Heart right ventricle (tissue), 16 donors: ENCODE results near the gene PURB. TPM values are rescaled to one million over a fixed set of nuclear protein-coding genes. Genes with fewer than 3 reads are reported as not detected.
A peak's percentile ranks its signal among the peaks of the same experiment; 100 is the strongest.

Experiments used
- ATAC-seq, 8 donors: fragments of 200-7000 bp; cut with Tn5 transposase; one replicate each; pipeline ENCODE4 v1.9.1; 2020; ENCODE audit warnings: mild to moderate bottlenecking in 8 of 8, moderate library complexity in 8 of 8, moderate number of reproducible peaks in 1 of 8
- DNase-seq, 2 donors: peaks; one replicate each; pipeline ENCODE4 v3.0.0-alpha.2; 2020
- H3K27ac ChIP-seq, 10 donors: fragments of 200-600 bp; sonication (generic) in 2 of 10; one replicate each; pipeline versions ENCODE4 v1.5.0 to v1.8.0; 2020 to 2022; ENCODE audit warnings: mild to moderate bottlenecking in 3 of 10
- H3K27me3 ChIP-seq, 7 donors: fragments of 200-600 bp; one replicate each; pipeline ENCODE4 v1.8.0; 2021 to 2022; ENCODE audit warnings: mild to moderate bottlenecking in 2 of 7
- H3K36me3 ChIP-seq, 9 donors: fragments of 200-600 bp; sonication (generic) in 1 of 9; one replicate each; pipeline versions ENCODE4 v1.5.0 to v1.8.0; 2020 to 2022; ENCODE audit warnings: mild to moderate bottlenecking in 2 of 9
- H3K4me1 ChIP-seq, 9 donors: fragments of 200-600 bp; sonication (generic) in 1 of 9; one replicate each; pipeline versions ENCODE4 v1.5.0 to v1.8.0; 2020 to 2022; ENCODE audit warnings: mild to moderate bottlenecking in 4 of 9
- H3K4me3 ChIP-seq, 10 donors: fragments of 200-600 bp; sonication (generic) in 2 of 10; one replicate each; pipeline versions ENCODE4 v1.5.0 to v1.8.0; 2020 to 2022; ENCODE audit warnings: mild to moderate bottlenecking in 7 of 10, moderate library complexity in 2 of 10
- H3K9me3 ChIP-seq, 11 donors: fragments of 200-600 bp in 10 of 11; sonication (generic) in 2 of 11; one replicate each; pipeline versions ENCODE4 v1.5.0 to v1.8.0; 2013 to 2022; ENCODE audit warnings: mild to moderate bottlenecking in 2 of 11, control low read depth in 1 of 11, moderate library complexity in 1 of 11
- WGBS, 2 donors: extraction: QIAGEN DNeasy Blood & Tissue Kit; methylation state at CpG; one replicate each; pipeline ENCODE4 v1.1.7; 2013; ENCODE audit warnings: inconsistent platforms in 1 of 2; 5-methylcytosine and 5-hydroxymethylcytosine counted together
- intact Hi-C, 10 donors: fragments of 100-400 bp; cut with DNase I; formaldehyde crosslinking; loops; one replicate each; pipeline versions ENCODE4 v1.11.1 to v1.14.2; 2022
- polyA plus RNA-seq, 2 donors: library from polyadenylated mRNA; stranded (reverse); fragments of 200-250 nt; gene quantifications; one replicate each; pipeline ENCODE4 v1.2.3, GENCODE V29; 2013
- total RNA-seq, 10 donors: library from RNA; stranded (reverse); fragmentation: NEBNext Ultra II Directional in 3 of 10; extraction: Animal tissue kit (Norgen Biotek cat#: 25700) in 3 of 10; gene quantifications; one replicate each; pipeline versions ENCODE4 v1.2.1 to v1.2.4, GENCODE V29; 2021 to 2023
- TF ChIP-seq, protein P1 (sequence below), 9 donors: fragments of 200-600 bp; sonication (generic) in 2 of 9; IDR thresholded peaks; one replicate each; pipeline versions ENCODE4 v1.5.0 to v1.8.0; 2021 to 2022; ENCODE audit warnings: antibody characterized with exemption in 9 of 9, mild to moderate bottlenecking in 5 of 9, moderate library complexity in 1 of 9
- donor health status: Arrhythmogenic right ventricular cardiomyopathy.
- donor health status: ischemic (EF 13 %, LVEDD 7.1; RV severe dilation, severe dysfunction).
- donor health status: healthy with polysubstance abuse.
- donor health status: DM: no; HTN: yes; CAD: no.
- donor health status: DM: no; HTN: no; CAD: no.
- donor health status: ischemic (EF 25% LVEDD 6.9; RV normal size, moderate dysfunction).
- donor health status: ischemic (EF 25% LVEDD 5.7; RV mildly dilated, moderate dysfunction).
- donor health status: healthy.
- donor health status: DM: yes; HTN: yes; CAD: no.
- donor health status: Ischemic cardiomyopathy.
- donor health status: ischemic (EF 35%, LVEDD 5.7; RV mildly dilated, moderate dysfunction).
- donor health status: nonischemic (EF 11% LVEDD 7.7; RV severe dilation, severe dysfunction).
- donor health status: DM: yes; HTN: yes; CAD: no.
- donor health status: PGD.
- donor health status: ischemic (EF 29% LVEDD 5.4; RV normal size, mild dysfunction).
- donor health status: nonischemic (EF 23%, LVEDD 6.1; RV moderate dilation, normal function).

Gene PURB
- total and polyA plus RNA-seq, 12 donors: 6.6 to 18.7 (median 16.4) TPM

- TF ChIP-seq, protein P1, sequence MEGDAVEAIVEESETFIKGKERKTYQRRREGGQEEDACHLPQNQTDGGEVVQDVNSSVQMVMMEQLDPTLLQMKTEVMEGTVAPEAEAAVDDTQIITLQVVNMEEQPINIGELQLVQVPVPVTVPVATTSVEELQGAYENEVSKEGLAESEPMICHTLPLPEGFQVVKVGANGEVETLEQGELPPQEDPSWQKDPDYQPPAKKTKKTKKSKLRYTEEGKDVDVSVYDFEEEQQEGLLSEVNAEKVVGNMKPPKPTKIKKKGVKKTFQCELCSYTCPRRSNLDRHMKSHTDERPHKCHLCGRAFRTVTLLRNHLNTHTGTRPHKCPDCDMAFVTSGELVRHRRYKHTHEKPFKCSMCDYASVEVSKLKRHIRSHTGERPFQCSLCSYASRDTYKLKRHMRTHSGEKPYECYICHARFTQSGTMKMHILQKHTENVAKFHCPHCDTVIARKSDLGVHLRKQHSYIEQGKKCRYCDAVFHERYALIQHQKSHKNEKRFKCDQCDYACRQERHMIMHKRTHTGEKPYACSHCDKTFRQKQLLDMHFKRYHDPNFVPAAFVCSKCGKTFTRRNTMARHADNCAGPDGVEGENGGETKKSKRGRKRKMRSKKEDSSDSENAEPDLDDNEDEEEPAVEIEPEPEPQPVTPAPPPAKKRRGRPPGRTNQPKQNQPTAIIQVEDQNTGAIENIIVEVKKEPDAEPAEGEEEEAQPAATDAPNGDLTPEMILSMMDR (IDR thresholded peaks at IDR 0.05): no peak
- Histone ChIP-seq H3K27ac (peak overlapping the region; percentile 80 to 98 (median 97)), H3K4me1 (peaks cover 9 to 61% (median 49%) of the 10 kb centered on the region in 9 donors), H3K27me3 (no peaks in the 10 kb centered on the region), H3K36me3 (peaks cover 0 to 32% (median 0%) of the 10 kb centered on the region in 9 donors), H3K9me3 (no peaks in the 10 kb centered on the region), H3K4me3 (peak overlapping the region; percentile 55 to 97 (median 90))
- 0 to 1% methylated on average over 98 to 107 of the region's 107 CpGs for WGBS, 2 donors
- DNase-seq (peak; percentile 64 to 75), ATAC-seq (peak; percentile 17 to 77 (median 50))
- intact Hi-C loops: loop anchor here in 4 of 10 donors (2.0 to 10.0 kb wide), 5 partner anchors 33 to 230 kb away; partner anchors contain the start of genes H2AZ2 (in 2 of the 4) and TBRG4 (in 1 of the 4)
Observed at GRCh38 chr7:44884621-44885393, 523 bp downstream of the PURB start.

- peaks cover 9 to 69% (median 54%) of the 10 kb centered on the region in 9 donors for H3K4me1 ChIP-seq
- DNase-seq (no peak), ATAC-seq (peak in 1 of 8 donors; percentile 6)
- peak overlapping the region; percentile 55 to 97 (median 90) for H3K4me3 ChIP-seq
- H3K27ac ChIP-seq: peak overlapping the region in 9 of 10 donors; percentile 92 to 98 (median 97)
- WGBS, 2 donors: 12 to 18% methylated on average over 24 of the region's 24 CpGs
- peaks cover 0 to 39% (median 0%) of the 10 kb centered on the region in 9 donors for H3K36me3 ChIP-seq
- H3K27me3 ChIP-seq: no peaks in the 10 kb centered on the region
- intact Hi-C loops: loop anchor here in 2 of 10 donors (2.0 to 10.0 kb wide), 4 partner anchors 37 to 231 kb away; partner anchors contain the start of genes H2AZ2 (in 1 of the 2) and TBRG4 (in 1 of the 2)
- H3K9me3 ChIP-seq: no peaks in the 10 kb centered on the region
- TF ChIP-seq, protein P1 (IDR thresholded peaks at IDR 0.05): no peak
Observed at GRCh38 chr7:44883961-44884620, 1.2 kb downstream of the PURB start.

DNA sequence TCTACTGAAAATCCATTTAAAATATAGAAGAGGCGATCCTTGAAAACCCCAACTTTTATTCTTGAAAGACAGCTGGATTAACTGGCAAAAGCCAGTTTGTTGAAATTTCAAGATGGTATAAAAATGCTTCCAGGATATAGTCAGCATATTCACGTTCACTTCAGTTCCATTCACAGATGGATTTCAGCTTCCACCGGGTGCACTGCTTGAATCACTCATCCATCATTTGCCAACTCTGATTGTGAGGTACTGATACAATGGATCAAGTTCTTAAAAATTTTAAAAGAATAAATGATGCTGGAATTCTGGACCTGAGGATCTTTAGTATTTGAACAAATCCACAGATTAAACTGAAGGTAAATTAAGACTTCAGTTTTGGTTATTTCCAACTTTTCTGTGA lies 2.4 kb downstream of the PURB start:
- 31 to 44% methylated on average over 3 of the region's 3 CpGs for WGBS, 2 donors
- DNase-seq: no peak
- H3K4me1 ChIP-seq: peaks cover 9 to 80% (median 65%) of the 10 kb centered on the region in 9 donors

More for the DNA sequence above, 2.4 kb downstream of the PURB start:
- Histone ChIP-seq H3K4me3 (peak overlapping the region in 9 of 10 donors; percentile 6 to 97 (median 89)), H3K9me3 (no peaks in the 10 kb centered on the region), H3K36me3 (peaks cover 0 to 46% (median 0%) of the 10 kb centered on the region in 9 donors), H3K27me3 (no peaks in the 10 kb centered on the region), H3K27ac (peak overlapping the region in 2 of 10 donors; percentile 11 to 98)
- ATAC-seq: no peak
- TF ChIP-seq, protein P1 (IDR thresholded peaks at IDR 0.05): no peak
- intact Hi-C loops: loop anchor here in 1 of 10 donors (5.0 to 10.0 kb wide), 3 partner anchors 36 to 232 kb away; partner anchors contain the start of genes H2AZ2 and TBRG4
